NCI-H1694 treated with DMSO at 0.1 percent for 48 hours (cell line): ENCODE results near the gene RBM14.
"Not testable (repeated sequence)": the region's sequence is repeated elsewhere in the genome, so short reads cannot be mapped to it uniquely, and the experiment has no call there.

Source experiments
- DNase-seq: peaks from one replicate; lab custom pipeline; 2025; lab: John Stamatoyannopoulos, UW

RBM14 gene

DNA sequence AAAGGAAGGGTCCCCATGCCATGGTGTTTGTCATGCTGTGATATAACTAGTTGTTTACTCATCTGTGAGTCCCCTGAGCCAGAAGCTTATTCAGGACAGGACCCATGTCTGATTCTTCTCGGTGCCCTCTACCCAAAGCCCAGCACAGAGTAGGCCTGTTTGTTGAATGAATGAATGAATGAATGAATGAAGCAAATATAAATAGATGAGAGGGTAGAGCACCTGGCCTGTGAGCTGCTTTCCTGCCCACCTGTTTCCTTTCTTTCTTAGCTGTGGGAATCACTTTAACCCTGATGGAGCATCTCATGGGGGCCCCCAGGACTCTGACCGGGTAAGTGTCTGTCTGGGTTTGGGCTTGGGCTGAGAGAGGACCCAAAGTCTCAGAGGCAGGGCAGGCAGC is 16.2 kb upstream of the RBM14 start:
- no peak for DNase-seq

DNA sequence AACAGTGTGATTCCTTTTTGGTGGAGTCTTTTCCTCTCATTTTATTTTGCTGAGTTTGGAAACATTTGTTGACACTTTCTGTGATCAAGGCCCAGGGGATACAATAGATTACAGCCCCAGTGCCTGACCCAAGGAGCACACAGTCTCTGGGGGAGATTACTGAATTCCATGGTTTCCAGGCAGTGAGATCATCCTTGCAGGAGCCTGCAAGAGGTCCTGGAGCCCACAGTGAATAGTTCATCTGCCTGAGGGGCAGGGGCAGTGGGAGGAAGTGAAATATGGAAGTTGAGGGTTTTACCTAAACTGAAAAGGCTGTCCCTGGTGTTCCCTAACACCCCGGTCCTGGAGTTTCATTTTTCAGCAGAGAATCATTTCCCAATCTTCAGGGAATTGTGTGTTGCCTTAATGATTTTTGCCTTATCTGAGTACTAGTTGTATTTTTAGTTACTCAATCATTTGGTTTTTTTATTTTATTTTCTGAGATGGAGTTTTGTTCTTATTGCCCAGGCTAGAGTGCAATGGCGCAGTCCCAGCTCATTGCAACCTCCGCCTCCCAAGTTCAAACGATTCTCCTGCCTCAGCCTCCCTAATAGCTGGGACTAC is 15.7 kb upstream of the RBM14 start:
- DNase-seq: no peak

DNA sequence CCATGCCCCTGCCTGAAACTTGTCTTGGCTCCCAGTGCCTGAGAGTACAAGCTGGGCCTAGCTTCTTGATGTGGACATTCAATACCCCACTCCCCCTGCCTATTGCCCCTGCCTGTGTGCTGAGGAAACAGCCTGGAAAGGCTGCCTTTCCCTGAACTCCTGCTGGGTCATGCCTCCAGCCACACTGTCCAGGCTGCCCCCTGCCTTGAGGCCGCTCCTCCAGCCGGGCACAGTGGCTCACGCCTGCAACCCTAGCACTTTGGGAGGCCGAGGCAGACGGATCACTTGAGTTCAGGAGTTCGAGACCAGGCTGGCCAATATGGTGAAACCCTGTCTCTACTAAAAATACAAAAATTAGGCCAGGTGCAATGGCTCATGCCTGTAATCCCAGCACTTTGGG is 13.4 kb upstream of the RBM14 start:
- no peak for DNase-seq

DNA sequence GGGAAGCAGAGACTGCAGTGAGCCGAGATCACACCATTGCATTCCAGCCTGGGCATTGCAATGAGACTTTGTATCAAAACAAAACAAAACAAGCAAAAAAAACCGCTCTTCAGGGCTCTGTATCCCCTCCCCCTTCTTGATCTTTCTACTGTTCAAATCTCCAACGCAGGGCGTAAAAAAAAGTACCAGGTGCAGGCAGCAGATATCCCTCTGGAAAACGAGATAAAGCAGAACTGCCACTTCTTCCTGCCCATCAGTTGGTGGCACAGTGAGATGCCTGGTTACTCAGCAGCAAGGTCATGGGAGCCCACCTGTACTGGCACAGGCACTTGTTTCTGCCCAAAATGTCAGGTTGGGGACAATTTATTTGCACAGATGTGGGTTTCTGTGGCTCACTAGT is 12.3 kb upstream of the RBM14 start:
- DNase-seq: no peak

DNA sequence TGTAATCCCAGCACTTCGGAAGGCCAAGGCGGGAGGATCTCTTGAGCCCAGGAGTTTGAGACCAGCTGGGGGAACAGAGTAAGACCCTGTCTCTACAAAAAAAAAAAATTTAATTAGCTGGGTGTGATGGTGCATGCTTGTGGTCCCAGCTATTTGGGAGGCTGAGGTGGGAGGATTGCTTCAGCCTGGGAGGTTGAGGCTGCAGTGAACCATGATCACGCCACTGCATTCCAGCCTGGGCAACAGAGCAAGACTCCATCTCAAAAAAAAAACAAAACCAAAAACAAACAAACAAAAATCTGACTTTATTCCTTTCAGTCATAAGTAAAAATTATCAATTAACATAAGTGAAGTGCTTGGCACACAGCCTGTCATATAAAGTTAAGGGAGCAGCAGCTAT is 9.8 kb upstream of the RBM14 start:
- not testable (repeated sequence) for DNase-seq

DNA sequence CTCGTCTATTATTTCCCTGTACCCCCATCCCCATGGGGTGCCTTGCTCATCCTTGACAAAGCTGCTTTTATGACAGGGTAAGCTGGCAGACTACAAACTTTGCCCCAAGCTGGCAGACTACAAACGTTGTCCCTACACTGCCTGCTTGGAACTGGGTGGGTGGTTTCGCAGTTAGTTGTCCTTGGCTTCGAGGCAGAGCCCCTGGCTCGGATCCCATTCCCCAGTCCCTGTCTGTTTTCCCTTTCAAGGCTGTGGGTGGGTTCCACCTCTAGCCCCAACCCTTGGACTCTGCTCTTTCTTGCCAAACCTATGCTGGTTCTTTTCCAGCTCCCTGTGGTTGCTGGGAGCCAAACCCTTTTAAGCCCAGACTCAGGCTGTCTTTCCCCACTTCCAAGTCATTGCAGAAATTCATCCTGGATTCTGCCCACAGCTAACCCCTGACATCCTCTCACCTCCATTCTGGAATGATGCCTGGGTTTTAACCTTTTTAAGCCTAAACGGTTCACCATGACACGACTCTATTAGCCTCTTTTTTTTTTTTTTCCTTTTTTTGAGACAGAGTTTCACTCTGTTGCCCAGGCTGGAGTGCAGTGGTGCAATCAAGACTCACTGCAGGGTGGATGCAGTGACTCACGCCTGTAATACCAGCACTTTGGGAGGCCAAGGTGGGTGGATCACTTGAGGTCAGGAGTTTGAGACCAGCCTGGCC is 9.2 kb upstream of the RBM14 start:
- DNase-seq: peak; percentile 6

DNA sequence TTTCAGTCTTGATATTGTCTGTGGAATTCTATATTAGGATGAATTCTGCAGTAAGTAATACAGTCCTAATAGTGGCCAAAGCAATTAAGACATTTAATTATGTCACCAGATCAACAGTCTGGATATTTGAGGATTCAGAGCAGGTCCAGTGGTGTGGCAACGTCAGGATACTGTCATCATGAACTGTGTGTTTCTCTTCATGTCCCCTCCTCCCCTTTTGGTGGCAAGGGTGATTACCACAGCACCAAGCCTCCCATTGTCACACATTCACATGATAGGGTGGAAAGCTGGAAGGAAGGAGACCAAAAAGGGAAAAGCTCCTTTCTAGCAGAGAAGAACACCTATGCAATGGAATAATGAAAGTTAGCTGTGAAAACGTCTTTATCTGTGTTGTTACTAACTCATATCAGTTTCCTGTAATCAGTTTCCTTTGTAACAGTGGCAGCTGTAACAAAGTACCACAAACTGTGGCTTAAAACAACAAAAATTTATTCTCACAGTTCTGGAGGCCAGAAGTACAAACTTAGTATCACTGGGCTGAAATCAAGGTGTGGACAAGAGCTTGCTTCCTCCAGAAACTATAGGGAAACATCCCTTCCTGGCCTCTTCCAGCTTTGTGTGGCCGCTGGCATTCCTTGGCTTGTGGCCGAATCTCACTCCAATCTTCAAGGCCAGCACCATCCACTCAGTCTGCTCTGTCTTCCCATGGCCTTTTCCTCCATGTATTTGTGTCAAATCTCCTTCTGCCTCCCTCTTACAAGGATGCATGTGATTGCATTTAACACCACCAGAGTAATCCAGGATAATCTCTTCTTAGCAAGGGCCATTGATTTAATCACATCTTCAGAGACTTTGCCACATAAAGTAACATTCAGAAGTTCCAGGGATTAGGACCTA is 6.5 kb upstream of the RBM14 start:
- DNase-seq: no peak

DNA sequence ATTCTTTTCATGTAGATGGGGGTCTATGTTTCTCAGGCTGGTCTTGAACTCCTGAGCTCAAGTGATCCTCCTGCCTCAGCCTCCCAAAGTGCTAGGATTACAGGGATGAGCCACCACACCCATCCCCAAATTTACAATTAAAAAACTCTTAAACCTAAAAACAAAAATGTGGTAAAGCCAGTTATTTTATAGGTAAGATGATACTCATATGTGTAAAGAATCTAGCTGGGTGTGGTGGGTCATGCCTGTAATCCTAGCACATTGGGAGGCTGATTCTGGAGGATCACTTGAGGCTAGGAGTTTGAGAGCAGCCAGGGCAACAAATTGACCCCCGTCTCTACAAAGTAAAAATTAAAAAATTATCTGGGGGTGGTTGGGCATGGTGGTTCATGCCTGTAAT is 4.0 kb upstream of the RBM14 start:
- DNase-seq: no peak

DNA sequence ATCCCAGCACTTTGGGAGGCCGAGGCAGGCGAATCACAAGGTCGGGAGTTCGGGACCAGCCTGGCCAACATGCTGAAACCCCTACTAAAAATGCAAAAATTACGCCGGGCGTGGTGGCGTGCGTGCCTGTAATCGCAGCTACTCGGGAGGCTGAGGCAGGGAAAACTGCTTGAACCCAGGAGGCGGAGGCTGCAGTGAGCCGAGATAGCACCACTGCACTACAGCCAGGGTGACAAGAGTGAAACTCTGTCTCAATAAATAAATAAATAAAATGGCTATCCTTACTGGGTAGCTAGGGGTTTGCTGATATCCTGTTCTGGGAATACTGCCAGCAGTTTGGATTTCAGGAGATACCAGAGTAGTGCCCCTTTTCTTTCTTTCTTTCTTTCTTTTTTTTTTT is 2.4 kb upstream of the RBM14 start:
- no peak for DNase-seq

DNA sequence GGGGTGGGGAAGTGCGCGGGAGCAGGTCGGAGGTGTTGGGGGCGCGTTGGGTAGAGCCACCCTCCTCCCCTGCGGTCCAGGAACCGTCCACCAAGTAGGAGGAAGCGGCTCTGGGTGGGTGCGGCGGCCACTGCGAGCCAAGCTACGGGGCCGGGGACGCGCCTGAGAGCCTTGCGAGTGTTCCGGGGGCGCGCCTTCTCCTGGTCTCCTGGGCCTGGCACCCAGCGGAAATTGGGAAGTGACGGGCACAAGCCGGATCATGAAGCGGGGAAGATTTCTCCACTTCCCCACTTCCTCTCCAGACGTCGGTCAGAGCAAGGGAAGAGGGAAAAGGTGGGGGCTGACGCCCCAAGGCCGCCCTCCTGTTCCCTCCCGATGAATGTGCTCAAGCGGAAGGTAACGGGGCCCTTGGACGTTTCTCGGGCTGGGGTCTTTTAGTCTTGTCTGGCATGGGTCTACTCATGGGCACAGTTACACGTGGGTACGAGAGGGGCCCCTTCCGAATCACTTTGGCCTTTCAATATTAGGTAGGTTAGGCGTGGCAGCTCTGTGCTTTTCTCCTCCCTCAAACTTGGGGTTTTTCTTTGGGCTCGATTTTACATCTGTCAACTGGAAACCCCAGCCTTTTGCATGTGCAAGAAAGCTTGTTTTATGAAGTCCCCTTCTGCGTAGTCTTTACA is 865 bp downstream of the RBM14 start:
- DNase-seq: no peak

DNA sequence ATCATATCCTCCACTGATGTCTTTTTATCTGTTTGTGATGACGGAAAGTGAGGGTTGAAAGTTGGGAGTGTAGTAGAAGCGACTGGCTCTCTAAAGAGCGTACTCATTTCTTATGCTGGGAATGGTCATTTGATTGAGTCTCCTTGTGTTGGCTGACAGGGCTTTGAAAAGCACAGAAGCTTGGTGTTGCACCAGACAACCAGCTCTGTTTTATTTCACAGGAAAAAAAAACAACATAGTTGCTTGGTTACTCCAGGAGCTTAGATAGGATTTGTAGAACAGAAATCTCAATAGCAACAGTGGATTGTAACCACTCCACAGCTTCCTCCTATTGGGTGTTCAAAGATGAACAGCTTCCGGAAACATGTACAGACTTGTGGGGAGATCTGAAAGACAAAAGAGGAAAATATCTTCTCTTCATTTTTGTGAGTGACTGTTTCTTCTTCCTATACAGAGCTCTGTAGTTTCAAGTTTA is 2.7 kb downstream of the RBM14 start:
- no peak for DNase-seq

DNA sequence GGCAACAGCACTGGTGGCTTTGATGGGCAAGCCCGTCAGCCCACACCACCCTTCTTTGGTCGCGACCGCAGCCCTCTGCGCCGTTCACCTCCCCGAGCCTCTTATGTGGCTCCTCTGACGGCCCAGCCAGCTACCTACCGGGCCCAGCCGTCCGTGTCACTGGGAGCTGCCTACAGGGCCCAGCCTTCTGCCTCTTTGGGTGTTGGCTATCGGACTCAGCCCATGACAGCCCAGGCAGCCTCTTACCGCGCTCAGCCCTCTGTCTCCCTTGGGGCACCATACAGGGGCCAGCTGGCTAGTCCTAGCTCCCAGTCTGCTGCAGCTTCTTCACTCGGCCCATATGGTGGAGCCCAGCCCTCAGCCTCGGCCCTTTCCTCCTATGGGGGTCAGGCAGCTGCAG is 8.0 kb downstream of the RBM14 start:
- DNase-seq: no peak

DNA sequence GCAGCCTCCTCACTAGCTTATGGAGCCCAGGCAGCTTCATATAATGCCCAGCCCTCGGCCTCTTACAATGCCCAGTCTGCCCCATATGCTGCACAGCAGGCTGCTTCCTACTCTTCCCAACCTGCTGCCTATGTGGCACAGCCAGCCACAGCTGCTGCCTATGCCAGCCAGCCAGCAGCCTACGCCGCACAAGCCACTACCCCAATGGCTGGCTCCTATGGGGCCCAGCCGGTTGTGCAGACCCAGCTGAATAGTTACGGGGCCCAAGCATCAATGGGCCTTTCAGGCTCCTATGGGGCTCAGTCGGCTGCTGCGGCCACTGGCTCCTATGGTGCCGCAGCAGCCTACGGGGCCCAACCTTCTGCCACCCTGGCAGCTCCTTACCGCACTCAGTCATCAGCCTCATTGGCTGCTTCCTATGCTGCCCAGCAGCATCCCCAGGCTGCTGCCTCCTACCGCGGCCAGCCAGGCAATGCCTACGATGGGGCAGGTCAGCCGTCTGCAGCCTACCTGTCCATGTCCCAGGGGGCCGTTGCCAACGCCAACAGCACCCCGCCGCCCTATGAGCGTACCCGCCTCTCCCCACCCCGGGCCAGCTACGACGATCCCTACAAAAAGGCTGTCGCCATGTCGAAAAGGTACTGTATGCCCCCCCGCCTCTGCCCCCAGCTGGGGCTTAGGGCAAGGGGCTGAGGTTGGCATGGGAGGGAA is 8.8 kb downstream of the RBM14 start:
- DNase-seq: no peak

DNA sequence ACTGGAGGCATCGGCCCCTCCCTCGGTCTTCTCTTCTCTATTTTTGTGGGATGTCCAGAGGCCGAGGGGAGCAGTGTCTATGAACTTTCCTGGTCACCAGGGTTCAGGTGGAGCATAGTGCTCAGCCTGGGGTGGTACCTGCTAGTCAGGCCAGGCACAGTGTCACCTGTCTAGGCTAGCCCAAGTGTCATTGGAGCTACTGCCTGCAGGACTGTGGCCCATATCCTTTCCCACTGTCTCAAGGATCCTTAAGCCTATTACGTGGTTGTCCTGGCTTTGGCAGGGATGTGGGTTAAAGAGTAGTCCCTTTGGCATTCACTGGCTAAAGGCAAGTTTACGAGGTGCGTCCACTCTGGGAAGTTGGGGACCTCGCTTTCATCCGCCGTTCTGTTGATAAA is 9.3 kb downstream of the RBM14 start:
- DNase-seq: no peak

DNA sequence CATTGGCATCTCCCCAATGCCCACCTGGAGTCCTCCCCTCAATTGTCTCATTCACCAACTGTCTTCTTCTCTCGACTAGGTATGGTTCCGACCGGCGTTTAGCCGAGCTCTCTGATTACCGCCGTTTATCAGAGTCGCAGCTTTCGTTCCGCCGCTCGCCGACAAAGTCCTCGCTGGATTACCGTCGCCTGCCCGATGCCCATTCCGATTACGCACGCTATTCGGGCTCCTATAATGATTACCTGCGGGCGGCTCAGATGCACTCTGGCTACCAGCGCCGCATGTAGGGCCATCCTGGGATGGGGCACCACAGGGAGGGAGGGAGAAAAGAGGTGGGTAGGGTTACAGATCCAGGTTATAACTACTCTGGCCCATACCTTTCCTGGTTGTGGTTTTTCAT is 10.0 kb downstream of the RBM14 start:
- DNase-seq: no peak

DNA sequence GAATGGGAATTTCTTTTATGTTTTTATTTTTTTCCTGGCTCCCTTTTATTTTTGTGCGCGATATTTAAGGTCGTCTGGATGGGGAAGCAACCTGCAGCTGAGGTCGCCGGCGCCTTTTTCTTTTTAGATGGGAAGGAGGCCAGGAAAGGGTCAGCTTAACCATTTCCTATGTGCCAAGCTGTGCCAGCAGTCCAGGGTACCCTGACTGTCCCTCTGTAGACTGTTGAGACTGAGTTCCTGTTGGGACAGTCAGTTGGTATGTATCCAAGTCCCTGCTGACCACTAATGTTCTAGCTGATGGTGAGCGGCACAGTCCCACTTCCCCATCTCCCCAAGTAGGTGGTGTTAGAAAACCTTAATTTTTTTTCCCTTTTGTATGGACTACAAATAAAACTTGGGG is 10.5 kb downstream of the RBM14 start:
- no peak for DNase-seq

DNA sequence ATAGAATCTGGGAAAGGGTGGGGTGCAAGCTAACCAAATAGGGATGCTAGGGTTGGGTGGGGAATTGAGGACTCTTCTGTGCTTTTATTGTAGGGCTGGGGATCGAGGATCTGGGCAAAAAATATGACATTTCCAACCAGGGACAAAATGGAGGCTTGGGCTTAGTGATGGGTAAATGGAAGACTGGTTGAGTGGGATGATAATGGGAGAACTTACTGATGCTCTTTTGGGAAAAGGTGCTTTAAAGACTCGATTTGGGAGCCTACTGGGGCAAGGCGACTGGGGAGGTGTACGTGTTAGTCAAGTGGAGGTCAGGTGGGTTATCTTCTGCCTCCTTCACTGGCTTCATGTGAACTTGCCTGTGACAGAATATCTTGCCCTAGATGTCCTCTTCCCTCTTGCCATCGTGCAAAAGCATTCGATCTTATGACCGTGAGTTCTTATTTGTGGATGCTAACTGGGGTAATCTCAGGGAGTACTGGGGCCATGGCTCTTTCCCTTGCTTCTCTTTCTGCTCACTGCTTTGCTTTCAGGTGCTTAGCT is 11.7 kb downstream of the RBM14 start:
- DNase-seq: no peak

DNA sequence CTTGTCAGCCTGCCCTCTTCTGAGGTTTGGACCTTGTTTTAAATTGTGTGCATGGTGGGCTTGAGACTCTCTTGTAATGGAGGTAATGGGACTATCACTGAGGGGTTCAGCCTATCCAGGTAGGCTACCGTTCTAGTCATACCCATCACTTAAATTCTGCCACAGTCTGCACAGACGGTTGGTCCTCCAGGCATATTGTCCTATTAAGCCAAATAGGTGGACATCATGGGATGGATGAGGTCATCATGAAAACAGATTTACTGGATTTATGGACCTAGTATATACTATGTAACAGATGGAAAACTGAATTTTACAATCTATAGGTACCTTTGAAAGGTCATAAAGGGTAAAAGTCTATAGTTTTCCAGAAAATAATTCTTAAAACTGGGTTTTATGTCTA is 12.9 kb downstream of the RBM14 start:
- DNase-seq: no peak

DNA sequence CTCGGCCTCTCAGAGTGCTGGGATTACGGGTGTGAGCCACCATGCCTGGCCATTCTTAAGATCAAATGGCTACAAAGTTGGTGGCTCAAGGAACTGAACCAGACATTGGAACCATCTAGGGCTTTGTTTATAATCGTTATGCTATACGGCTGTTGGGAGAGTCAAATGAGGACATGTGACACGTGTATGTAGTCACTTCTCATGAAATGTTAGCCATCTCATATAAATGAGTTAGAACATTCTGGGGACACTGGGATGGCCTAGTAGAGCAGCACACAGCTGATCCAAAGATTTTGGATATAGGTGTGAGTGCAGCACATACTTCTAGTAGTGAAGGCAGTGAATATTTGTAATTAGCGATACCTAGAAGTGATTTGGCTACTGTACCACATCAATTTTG is 15.5 kb downstream of the RBM14 start:
- no peak for DNase-seq

DNA sequence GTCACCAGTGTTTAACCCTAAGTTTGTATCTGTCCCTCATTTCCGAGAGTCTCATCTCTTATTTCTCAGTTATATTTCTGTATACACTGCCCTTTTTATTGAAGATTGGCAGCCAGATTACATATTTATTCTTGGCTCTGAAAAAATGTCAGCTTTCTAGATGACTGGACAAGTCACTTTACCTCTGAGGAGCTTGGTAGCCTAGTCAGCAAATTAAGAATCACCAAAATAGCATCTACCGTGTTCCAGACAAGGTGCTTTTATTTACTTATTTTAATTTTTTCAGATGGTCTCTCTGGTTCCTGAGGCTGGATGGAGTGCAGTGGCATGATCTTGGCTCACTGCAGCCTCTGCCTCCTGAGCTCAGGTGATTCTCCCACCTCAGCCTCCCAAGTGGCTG is 16.5 kb downstream of the RBM14 start:
- DNase-seq: no peak

DNA sequence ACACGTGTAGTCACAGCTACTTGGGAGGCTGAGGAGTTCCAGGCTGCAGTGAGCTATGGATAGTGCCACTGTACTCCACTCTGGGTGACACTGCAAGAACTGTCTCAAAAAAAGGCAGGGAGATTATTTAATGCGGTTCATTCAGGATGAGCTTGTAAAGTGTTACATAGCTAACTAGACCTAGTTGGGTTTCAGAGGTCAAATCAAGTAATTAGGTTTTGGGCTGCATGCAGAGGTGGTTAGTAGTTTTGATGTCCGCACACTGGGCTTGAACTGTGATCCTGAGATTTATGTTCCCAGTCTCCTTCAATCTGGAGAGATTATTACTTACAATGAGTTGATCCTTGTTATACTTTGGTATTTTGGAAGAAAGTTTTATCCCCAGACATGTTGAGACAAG is 20.0 kb downstream of the RBM14 start:
- DNase-seq: no peak
